Neutrophil (primary cell): Measurements from ENCODE around the gene ZNF672.
A peak's percentile ranks its signal among the peaks of the same experiment; 100 is the strongest.

Experiments
- H3K27ac ChIP-seq: fragments of 200-600 bp; sonication (generic); 2 replicates; pipeline ENCODE4 v1.5.1; 2016; ENCODE audit warnings: mild to moderate bottlenecking, moderate library complexity
- H3K27me3 ChIP-seq: fragments of 200-600 bp; sonication (generic); 2 replicates; pipeline ENCODE4 v1.6.0; 2016; ENCODE audit warnings: mild to moderate bottlenecking
- H3K36me3 ChIP-seq: fragments of 200-600 bp; sonication (generic); 2 replicates; pipeline ENCODE4 v1.5.1; 2017
- H3K4me1 ChIP-seq, 2 experiments: fragments of 200-600 bp in 1 of 2; sonication (generic) in 1 of 2; 1 replicate in 1 of 2; 2 replicates in 1 of 2; pipeline versions ENCODE4 v1.5.1 to v1.6.1; 2013 to 2016; ENCODE audit warnings: low read depth in 1 of 2, low read length in 1 of 2, mild to moderate bottlenecking in 1 of 2, moderate library complexity in 1 of 2; ENCODE audit not compliant: control insufficient read depth in 1 of 2, insufficient read depth in 1 of 2
- H3K4me3 ChIP-seq, 2 experiments: fragments of 200-600 bp in 1 of 2; sonication (generic) in 1 of 2; 1 replicate in 1 of 2; 2 replicates in 1 of 2; pipeline ENCODE4 v1.5.1; 2013 to 2016; ENCODE audit warnings: low read depth in 1 of 2, low read length in 1 of 2, mild to moderate bottlenecking in 1 of 2, moderate library complexity in 1 of 2
- H3K9me3 ChIP-seq: fragments of 200-600 bp; sonication (generic); 2 replicates; pipeline ENCODE4 v1.5.1; 2016
- CTCF ChIP-seq: fragments of 200-600 bp; sonication (generic); IDR thresholded peaks from 2 replicates; pipeline ENCODE4 v1.5.1; 2016; ENCODE audit warnings: antibody characterized with exemption

The ZNF672 gene

GRCh38 chr1:248849152-248849551, 11.1 kb downstream of the ZNF672 start:
- Histone ChIP-seq H3K27ac (peak overlapping the region; percentile 15), H3K9me3 (no peaks in the 10 kb centered on the region), H3K36me3 (peaks cover 86% of the 10 kb centered on the region), H3K4me1 (peaks cover 6 to 7% of the 10 kb centered on the region in 2 experiments), H3K4me3 (no peak overlapping the region), H3K27me3 (no peaks in the 10 kb centered on the region)
- TF ChIP-seq CTCF = no peak

- Histone ChIP-seq H3K9me3 (no peaks in the 10 kb centered on the region), H3K36me3 (peaks cover 86% of the 10 kb centered on the region), H3K4me3 (no peak overlapping the region), H3K27me3 (no peaks in the 10 kb centered on the region), H3K27ac (peak overlapping the region; percentile 15), H3K4me1 (peaks cover 6 to 7% of the 10 kb centered on the region in 2 experiments)
- TF ChIP-seq CTCF = no peak
Measured at GRCh38 chr1:248849637-248850036, 11.6 kb downstream of the ZNF672 start.

- Histone ChIP-seq H3K9me3 (no peaks in the 10 kb centered on the region), H3K36me3 (peaks cover 86% of the 10 kb centered on the region)
- TF ChIP-seq CTCF = no peak
Measured at GRCh38 chr1:248850124-248850523, 12.1 kb downstream of the ZNF672 start.

GRCh38 chr1:248850536-248851251, 12.7 kb downstream of the ZNF672 start:
- Histone ChIP-seq H3K27ac (no peak overlapping the region), H3K4me3 (no peak overlapping the region), H3K4me1 (peaks cover 6 to 7% of the 10 kb centered on the region in 2 experiments), H3K27me3 (no peaks in the 10 kb centered on the region), H3K9me3 (no peaks in the 10 kb centered on the region), H3K36me3 (peaks cover 86% of the 10 kb centered on the region)
- TF ChIP-seq CTCF = no peak

More at GRCh38 chr1:248850124-248850523, 12.1 kb downstream of the ZNF672 start:
- H3K27ac ChIP-seq = no peak overlapping the region
- H3K4me1 ChIP-seq = peaks cover 6 to 7% of the 10 kb centered on the region in 2 experiments
- H3K27me3 ChIP-seq = no peaks in the 10 kb centered on the region
- no peak overlapping the region for H3K4me3 ChIP-seq

- no peak overlapping the region for H3K4me3 ChIP-seq
- peaks cover 6 to 7% of the 10 kb centered on the region in 2 experiments for H3K4me1 ChIP-seq
- no peak overlapping the region for H3K27ac ChIP-seq
- H3K9me3 ChIP-seq = no peaks in the 10 kb centered on the region
- H3K27me3 ChIP-seq = no peaks in the 10 kb centered on the region
- peaks cover 81% of the 10 kb centered on the region for H3K36me3 ChIP-seq
- TF ChIP-seq CTCF = no peak
Measured at GRCh38 chr1:248851390-248851789, 13.4 kb downstream of the ZNF672 start.
